IPS DF 6.9 (cell line): ENCODE results near the gene STEAP3.

Experiments used
- DNase-seq: peaks from one replicate; pipeline ENCODE4 v3.0.0-alpha.2; 2013; ENCODE audit warnings: low read depth, low spot score
- H3K27ac ChIP-seq: one replicate; pipeline ENCODE4 v1.5.1; 2013; ENCODE audit warnings: low read length, control low read depth
- H3K27me3 ChIP-seq: 2 replicates; pipeline ENCODE4 v1.6.1; 2013; ENCODE audit warnings: mild to moderate bottlenecking, low read length; ENCODE audit not compliant: control insufficient read depth, insufficient read depth
- H3K36me3 ChIP-seq: 2 replicates; pipeline ENCODE4 v1.6.1; 2013; ENCODE audit warnings: low read length; ENCODE audit not compliant: control insufficient read depth, insufficient read depth
- H3K4me1 ChIP-seq: 2 replicates; pipeline ENCODE4 v1.6.1; 2013; ENCODE audit warnings: low read length; ENCODE audit not compliant: control insufficient read depth, insufficient read depth
- H3K4me3 ChIP-seq: 2 replicates; pipeline ENCODE4 v1.5.1; 2013; ENCODE audit warnings: mild to moderate bottlenecking, low read length
- H3K9me3 ChIP-seq: 2 replicates; pipeline ENCODE4 v1.6.1; 2013; ENCODE audit warnings: low read length, inconsistent platforms; ENCODE audit not compliant: control insufficient read depth, insufficient read depth
- WGBS: extraction: QIAGEN DNeasy Blood & Tissue Kit; methylation state at CpG from one replicate; pipeline ENCODE4 v1.1.7; 2013; ENCODE audit warnings: mixed read lengths, missing lambda C conversion rate; ENCODE audit not compliant: insufficient read length, insufficient coverage; 5-methylcytosine and 5-hydroxymethylcytosine counted together

Gene STEAP3

DNA sequence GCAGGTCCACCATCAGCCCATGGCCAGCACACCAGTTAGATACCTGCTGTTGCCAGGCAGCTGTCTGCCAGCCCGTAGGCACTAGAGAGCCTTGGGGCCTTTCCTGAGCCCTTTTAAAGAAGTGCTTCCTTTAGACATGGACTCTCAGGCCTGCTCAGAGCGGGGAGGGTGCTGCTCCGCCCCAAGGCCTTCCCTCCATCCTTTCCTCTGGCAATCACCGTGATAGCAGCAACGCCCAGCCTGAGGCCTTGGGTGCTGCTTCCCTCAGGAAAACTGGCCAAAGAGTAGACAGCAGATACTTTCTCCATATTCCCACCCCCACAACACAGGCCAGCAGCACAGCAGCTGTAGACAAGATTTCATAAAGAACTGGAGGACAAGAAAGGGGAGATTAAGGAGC lies 42.7 kb upstream of the STEAP3 start:
- no CpG with 5 or more reads among the region's 5 CpGs for WGBS
- H3K4me3 ChIP-seq, result no peak overlapping the region
- H3K9me3 ChIP-seq, result no peaks in the 10 kb centered on the region
- no peak for DNase-seq
- peaks cover 1% of the 10 kb centered on the region; the same call in 1 of the 2 replicates for H3K4me1 ChIP-seq
- H3K27me3 ChIP-seq, result no peaks in the 10 kb centered on the region
- no peak overlapping the region for H3K27ac ChIP-seq
- no peaks in the 10 kb centered on the region for H3K36me3 ChIP-seq

DNA sequence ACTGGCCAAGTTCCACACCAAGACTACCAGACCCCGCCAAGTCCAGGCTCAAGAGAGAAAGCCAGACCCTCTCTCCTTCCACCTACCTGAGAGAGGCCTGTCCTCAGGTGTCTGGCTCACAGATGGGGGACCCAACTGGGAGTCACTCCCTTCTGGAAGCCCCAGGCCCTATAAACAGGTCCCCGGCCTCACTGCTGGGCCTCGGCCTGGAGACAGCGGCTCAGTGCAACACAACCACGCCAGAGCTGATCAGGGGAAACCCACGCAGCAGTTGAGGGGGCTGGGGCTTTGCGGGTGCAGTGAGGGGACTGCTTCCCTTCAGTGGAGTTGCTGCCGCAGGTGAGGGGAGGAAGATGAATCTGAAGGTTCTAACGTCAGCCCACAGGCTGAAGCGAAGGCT lies 42.2 kb upstream of the STEAP3 start:
- H3K9me3 ChIP-seq, result no peaks in the 10 kb centered on the region
- no peak overlapping the region for H3K27ac ChIP-seq
- H3K4me1 ChIP-seq, result peaks cover 1% of the 10 kb centered on the region; the same call in 1 of the 2 replicates
- H3K4me3 ChIP-seq, result no peak overlapping the region
- no CpG with 5 or more reads among the region's 10 CpGs for WGBS
- H3K36me3 ChIP-seq, result no peaks in the 10 kb centered on the region
- H3K27me3 ChIP-seq, result no peaks in the 10 kb centered on the region
- DNase-seq, result no peak

DNA sequence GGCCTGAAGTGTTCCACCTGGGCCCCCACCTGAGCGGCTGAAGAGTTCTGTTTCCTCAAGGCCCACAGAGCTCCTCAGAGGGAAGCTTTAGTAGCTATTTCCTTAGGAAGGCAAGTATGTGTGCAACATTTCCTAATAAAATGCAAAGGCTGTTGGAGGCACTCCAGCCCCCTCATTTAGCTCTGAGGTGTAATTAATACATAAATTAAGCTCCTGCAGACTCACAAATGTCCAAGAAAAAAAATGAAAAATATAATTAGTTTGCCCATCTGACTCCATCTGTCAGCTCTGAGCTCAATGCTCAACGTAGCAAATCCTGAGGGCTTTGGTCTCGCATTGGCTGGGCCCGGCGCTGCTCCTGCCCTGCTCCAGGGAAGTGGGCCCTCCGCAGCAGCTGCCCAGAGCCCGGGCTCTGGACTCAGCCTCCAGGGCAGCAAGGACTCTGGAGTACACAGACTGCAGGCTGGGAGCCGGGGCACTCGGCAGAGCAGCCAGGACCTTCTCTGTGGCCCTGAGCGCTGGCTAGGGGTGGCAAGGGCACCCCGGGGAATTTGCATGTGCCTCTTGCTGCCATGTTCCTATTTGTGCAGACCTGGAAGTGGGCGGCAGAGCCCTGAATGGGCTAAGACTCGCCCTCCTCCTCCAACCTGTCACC lies 41.7 kb upstream of the STEAP3 start:
- H3K4me1 ChIP-seq, result peaks cover 1% of the 10 kb centered on the region; the same call in 1 of the 2 replicates
- no peak overlapping the region for H3K4me3 ChIP-seq
- WGBS, result no CpG with 5 or more reads among the region's 13 CpGs

DNA sequence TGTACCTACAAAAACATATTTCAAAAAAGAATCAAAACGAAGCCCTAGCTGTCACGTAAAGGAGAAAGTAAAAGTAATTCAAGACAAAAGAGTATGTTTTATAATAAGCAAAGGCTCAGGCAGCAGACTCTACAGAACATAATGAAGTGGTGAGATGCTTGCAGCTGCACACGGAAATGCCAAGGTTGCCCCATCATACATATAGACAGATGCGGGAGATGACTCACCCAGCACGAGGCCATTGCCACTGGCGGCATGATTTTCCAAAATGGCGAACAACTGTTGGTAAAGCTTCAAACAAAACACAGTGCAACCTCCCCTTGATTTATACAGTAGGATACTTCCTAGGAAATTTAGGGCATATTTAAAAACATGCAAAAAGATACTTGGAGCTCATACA lies 39.1 kb upstream of the STEAP3 start:
- Histone ChIP-seq H3K36me3 (no peaks in the 10 kb centered on the region), H3K27me3 (no peaks in the 10 kb centered on the region), H3K9me3 (no peaks in the 10 kb centered on the region), H3K27ac (no peak overlapping the region), H3K4me1 (peaks cover 1% of the 10 kb centered on the region; the same call in 1 of the 2 replicates), H3K4me3 (no peak overlapping the region)
- no CpG with 5 or more reads among the region's 7 CpGs for WGBS
- no peak for DNase-seq

More for the DNA sequence above, 41.7 kb upstream of the STEAP3 start:
- H3K27me3 ChIP-seq, result no peaks in the 10 kb centered on the region
- H3K9me3 ChIP-seq, result no peaks in the 10 kb centered on the region
- H3K27ac ChIP-seq, result no peak overlapping the region
- no peaks in the 10 kb centered on the region for H3K36me3 ChIP-seq
- DNase-seq, result no peak

DNA sequence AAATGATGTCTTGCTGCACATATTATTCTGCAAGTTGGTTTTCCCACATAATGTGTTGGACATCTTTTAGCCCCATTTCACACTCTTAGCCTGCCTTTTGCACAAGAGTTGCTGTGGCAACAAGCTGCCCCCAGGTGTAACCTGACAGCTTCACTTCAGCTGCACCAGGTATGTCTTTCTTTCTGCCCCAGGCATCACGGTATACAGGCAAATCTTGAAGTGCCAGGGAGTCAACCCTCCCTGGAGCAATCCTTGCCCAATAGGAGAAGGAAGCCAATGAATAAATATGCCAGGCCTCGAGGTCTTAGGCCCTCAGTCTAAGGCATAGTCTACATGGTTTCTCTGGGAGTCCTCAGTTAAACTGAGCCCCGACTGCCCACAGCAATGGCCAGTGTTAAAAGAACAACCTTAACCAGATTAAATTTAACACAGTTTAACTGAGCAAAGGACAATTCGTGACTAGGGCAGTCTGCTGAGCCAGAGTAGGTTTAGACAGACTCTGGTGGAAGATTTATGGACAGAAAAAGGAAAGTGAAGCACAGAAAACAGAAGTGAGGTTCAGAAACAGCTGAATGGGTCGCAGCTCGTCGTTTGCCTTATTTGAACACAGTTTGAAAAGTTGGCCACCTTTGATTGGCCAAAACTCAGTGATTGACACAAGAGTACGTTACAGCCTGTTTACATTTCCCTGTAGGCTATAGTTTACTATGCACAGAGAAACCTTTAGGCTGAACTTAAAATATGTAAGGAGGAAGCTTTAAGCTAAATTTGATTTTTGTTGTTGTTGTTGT lies 33.1 kb upstream of the STEAP3 start:
- DNase-seq, result no peak
- Histone ChIP-seq H3K4me1 (no peaks in the 10 kb centered on the region), H3K27ac (no peak overlapping the region), H3K4me3 (no peak overlapping the region), H3K9me3 (no peaks in the 10 kb centered on the region), H3K36me3 (no peaks in the 10 kb centered on the region), H3K27me3 (no peaks in the 10 kb centered on the region)
- WGBS, result no CpG with 5 or more reads among the region's 8 CpGs

DNA sequence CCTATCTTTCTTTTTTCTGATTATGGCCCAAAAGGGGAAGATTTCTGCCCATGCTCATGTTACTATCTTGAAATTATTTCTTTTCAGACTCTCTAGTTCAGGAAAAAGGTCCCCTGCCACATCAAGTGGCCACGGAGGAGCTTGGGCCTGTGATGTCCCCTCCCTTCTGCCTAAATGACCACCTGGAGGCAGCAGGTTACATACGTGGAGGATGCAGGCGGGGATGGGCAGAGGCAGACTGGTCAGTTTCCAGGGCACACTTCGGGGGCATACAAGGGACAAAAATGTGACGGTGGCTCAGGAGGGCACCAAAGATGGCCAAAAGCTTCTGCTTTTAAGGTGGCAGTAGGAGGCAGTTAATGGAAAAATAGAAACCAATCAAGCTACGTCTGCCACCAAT lies 30.7 kb upstream of the STEAP3 start:
- WGBS, result no CpG with 5 or more reads among the region's 6 CpGs
- Histone ChIP-seq H3K4me3 (no peak overlapping the region), H3K9me3 (no peaks in the 10 kb centered on the region), H3K36me3 (no peaks in the 10 kb centered on the region), H3K27ac (no peak overlapping the region), H3K4me1 (peaks cover 13% of the 10 kb centered on the region), H3K27me3 (no peaks in the 10 kb centered on the region)
- no peak for DNase-seq

DNA sequence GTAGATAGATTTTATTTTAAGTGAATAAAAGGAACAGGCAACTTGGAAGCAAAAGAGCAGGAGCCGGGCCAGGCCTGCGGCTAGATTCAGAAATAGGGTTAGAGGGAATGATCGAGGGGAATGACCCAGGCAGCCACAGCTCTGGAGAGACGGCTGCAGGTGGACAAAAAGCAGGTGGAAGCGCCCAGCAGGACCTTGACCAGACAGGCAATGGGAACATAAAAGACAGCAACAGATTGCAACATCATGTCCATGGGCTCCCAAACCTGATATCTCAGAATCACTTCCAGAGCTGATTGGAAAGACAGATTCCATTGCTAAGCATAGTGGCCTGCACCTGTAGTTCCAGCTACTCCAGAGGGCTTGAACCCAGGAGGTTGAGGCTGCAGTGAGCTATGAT lies 28.6 kb upstream of the STEAP3 start:
- no peak overlapping the region for H3K27ac ChIP-seq
- no CpG with 5 or more reads among the region's 5 CpGs for WGBS
- no peak for DNase-seq
- H3K4me1 ChIP-seq, result peaks cover 14% of the 10 kb centered on the region
- H3K9me3 ChIP-seq, result no peaks in the 10 kb centered on the region
- H3K4me3 ChIP-seq, result no peak overlapping the region
- H3K36me3 ChIP-seq, result no peaks in the 10 kb centered on the region
- H3K27me3 ChIP-seq, result no peaks in the 10 kb centered on the region

DNA sequence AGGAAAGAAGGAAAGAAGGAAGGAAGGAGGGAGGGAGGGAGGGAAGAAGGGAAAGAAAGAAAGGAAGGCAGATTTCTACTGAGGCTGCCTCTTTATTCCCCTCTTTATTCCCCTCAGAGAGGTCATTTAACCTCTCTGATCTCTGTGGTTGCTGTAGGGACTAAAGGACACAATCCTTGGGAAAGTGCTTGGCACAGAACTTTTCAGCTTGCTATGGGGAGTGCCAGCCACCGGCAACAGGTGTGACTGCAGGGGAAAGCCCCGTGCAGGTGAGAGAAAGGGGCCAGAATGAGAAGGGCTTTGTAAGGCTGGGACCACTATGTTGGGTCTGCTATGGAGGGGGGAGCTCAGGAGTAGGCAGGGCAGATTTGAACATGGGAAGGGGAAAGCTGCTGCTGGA lies 27.7 kb upstream of the STEAP3 start:
- no peak overlapping the region for H3K27ac ChIP-seq
- H3K9me3 ChIP-seq, result no peaks in the 10 kb centered on the region
- DNase-seq, result no peak
- no peaks in the 10 kb centered on the region for H3K36me3 ChIP-seq
- H3K4me1 ChIP-seq, result peaks cover 14% of the 10 kb centered on the region
- H3K4me3 ChIP-seq, result no peak overlapping the region
- WGBS, result no CpG with 5 or more reads among the region's 2 CpGs
- H3K27me3 ChIP-seq, result no peaks in the 10 kb centered on the region

DNA sequence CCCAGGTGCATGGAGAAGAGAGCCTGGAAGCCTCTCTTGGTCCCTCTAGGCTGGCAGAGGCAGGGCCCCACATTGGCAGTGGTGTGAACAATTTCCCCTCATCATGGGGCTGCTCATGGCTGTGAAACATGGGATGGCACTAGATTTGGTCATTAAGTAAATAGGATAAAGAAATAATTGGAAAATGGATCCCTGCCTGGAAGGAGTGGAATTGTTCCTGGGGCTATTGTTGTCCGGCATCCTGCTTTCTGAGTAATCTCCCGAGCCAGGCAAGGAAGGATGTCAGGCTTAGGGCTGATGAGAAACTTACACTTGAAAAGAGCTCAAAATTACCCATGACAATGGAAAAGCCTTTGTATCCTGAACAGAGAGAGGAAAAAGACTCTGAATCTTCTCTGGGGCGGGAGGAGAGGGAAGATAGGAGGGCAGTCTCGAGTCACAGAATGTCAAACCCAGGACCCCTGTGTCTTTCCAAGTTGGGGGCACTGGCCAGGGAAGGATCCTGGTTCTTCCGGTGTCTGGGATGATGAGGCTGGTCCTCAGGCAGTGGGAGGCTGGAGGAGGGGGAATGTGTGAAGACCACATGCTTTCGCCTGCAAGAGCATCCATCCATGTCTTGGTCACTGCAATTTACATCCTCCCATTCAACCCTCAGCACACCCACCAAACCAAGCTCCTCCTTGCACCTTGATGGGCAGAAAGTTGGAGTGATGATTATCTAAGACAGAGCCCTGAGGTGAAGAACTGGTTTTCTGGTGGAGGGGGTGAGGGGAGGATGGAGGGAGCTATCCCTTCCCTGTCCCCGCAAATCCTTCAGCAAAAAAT lies 27.1 kb upstream of the STEAP3 start:
- H3K4me1 ChIP-seq, result peaks cover 14% of the 10 kb centered on the region
- no peaks in the 10 kb centered on the region for H3K9me3 ChIP-seq
- no peak overlapping the region for H3K27ac ChIP-seq
- H3K36me3 ChIP-seq, result no peaks in the 10 kb centered on the region
- H3K27me3 ChIP-seq, result no peaks in the 10 kb centered on the region
- peak; percentile 31 for DNase-seq
- no peak overlapping the region for H3K4me3 ChIP-seq
- whole genome bisulfite sequencing, result no CpG with 5 or more reads among the region's 7 CpGs

DNA sequence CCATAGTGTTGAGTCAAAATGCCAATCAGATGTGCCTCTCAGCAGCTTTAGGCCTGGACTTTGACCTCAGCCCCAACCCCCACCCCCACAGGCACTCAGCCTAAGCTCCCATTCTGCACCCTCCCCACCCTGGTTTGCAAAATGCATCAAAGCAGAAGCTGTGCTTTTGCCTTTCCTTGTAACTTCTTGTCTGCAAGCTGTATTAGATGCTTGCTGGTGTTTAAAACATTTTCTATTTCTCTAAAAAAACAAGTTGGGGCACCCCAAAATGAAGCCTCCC lies 26.6 kb upstream of the STEAP3 start:
- Histone ChIP-seq H3K36me3 (no peaks in the 10 kb centered on the region), H3K27me3 (no peaks in the 10 kb centered on the region), H3K4me1 (peaks cover 14% of the 10 kb centered on the region), H3K9me3 (no peaks in the 10 kb centered on the region), H3K27ac (no peak overlapping the region), H3K4me3 (no peak overlapping the region)
- DNase-seq, result no peak
